PC-3 (cell line): ENCODE results near the gene CMTM1. TPM values are rescaled to one million over a fixed set of nuclear protein-coding genes. Genes with fewer than 3 reads are reported as not detected.
"Not testable (repeated sequence)": the region's sequence is repeated elsewhere in the genome, so short reads cannot be mapped to it uniquely, and the experiment has no call there.

Source experiments
- ATAC-seq: fragments of 200-7000 bp; cut with Tn5 transposase; 2 replicates; pipeline ENCODE4 v1.9.1; 2020; ENCODE audit warnings: mild to moderate bottlenecking, moderate library complexity
- BruUV-seq: library from RNA; stranded (reverse); fragments of 400-500 nt; replicated peaks from 2 replicates; lab custom pipeline; 2021; lab: Mats Ljungman, UMichigan
- CTCF ChIA-PET: fragments of 300-600 bp; sonication (Branson Sonifier 250); formaldehyde crosslinking; loops from one replicate; lab custom pipeline; 2022; ENCODE audit warnings: antibody characterized with exemption; lab: Charles Lee
- POLR2A ChIA-PET: fragments of 300-600 bp; sonication (Branson Sonifier 250); formaldehyde crosslinking; loops from one replicate; lab custom pipeline; 2022; ENCODE audit warnings: antibody characterized with exemption; ENCODE audit not compliant: unreplicated experiment; lab: Charles Lee
- DNase-seq: peaks from one replicate; pipeline ENCODE4 v3.0.0-alpha.2; 2015
- H2AFZ ChIP-seq: fragments of 300-600 bp; sonication (generic); 2 replicates; pipeline ENCODE4 v1.6.0; 2016; ENCODE audit warnings: antibody characterized with exemption, low read length
- H3F3A ChIP-seq: fragments of 300-600 bp; sonication (generic); one replicate; pipeline ENCODE4 v1.6.0; 2017; ENCODE audit warnings: antibody characterized with exemption, low read length, control low read depth, mild to moderate bottlenecking; ENCODE audit not compliant: unreplicated experiment
- H3K27ac ChIP-seq: fragments of 300-600 bp; sonication (generic); 2 replicates; pipeline ENCODE4 v1.5.1; 2016; ENCODE audit warnings: mild to moderate bottlenecking, low read length
- H3K27me3 ChIP-seq: fragments of 300-600 bp; sonication (generic); 2 replicates; pipeline ENCODE4 v1.6.1; 2016; ENCODE audit warnings: low read length, mixed read lengths
- H3K36me3 ChIP-seq: fragments of 300-600 bp; sonication (generic); 2 replicates; pipeline ENCODE4 v1.6.1; 2016; ENCODE audit warnings: low read depth, mixed run types, low read length, mixed read lengths
- H3K4me1 ChIP-seq: fragments of 300-600 bp; sonication (generic); 2 replicates; pipeline ENCODE4 v1.5.1; 2016; ENCODE audit warnings: low read length; ENCODE audit not compliant: insufficient read depth
- H3K4me2 ChIP-seq: fragments of 300-600 bp; sonication (generic); 2 replicates; pipeline ENCODE4 v1.6.0; 2016; ENCODE audit warnings: low read length
- H3K4me3 ChIP-seq: fragments of 300-600 bp; sonication (generic); 2 replicates; pipeline ENCODE4 v1.5.1; 2016; ENCODE audit warnings: mild to moderate bottlenecking, low read length, mixed read lengths
- H3K79me2 ChIP-seq: fragments of 300-600 bp; sonication (generic); 2 replicates; pipeline ENCODE4 v1.6.1; 2017; ENCODE audit warnings: low read length, mixed read lengths
- H3K9ac ChIP-seq: fragments of 300-600 bp; sonication (generic); 2 replicates; pipeline ENCODE4 v1.6.0; 2016; ENCODE audit warnings: mild to moderate bottlenecking, low read length
- H3K9me2 ChIP-seq: fragments of 300-600 bp; sonication (generic); replicated peaks from 2 replicates; pipeline ENCODE4 v1.6.1; 2016; ENCODE audit warnings: mixed run types, low read length, mixed read lengths
- H3K9me3 ChIP-seq: fragments of 300-600 bp; sonication (generic); 2 replicates; pipeline ENCODE4 v1.6.1; 2016; ENCODE audit warnings: low read length, mixed read lengths
- H4K20me1 ChIP-seq: fragments of 300-600 bp; sonication (generic); 2 replicates; pipeline ENCODE4 v1.6.1; 2016; ENCODE audit warnings: low read length, mixed read lengths
- CTCF ChIP-seq: fragments of 300-600 bp; sonication (generic); conservative IDR thresholded peaks from 2 replicates; pipeline ENCODE4 v1.5.1; 2017; ENCODE audit warnings: antibody characterized with exemption, low read depth, mild to moderate bottlenecking, low read length
- EZH2 ChIP-seq: fragments of 300-600 bp; sonication (generic); IDR thresholded peaks from one replicate; pipeline ENCODE4 v1.6.1; 2017; ENCODE audit warnings: antibody characterized with exemption, mild to moderate bottlenecking, low read length; ENCODE audit not compliant: unreplicated experiment
- EZH2phosphoT487 ChIP-seq: fragments of 300-600 bp; sonication (generic); IDR thresholded peaks from 2 replicates; pipeline ENCODE4 v1.6.1; 2018; ENCODE audit warnings: mild to moderate bottlenecking, antibody characterized with exemption, low read length, borderline replicate concordance
- intact Hi-C: fragments of 100-400 bp; cut with micrococcal nuclease; formaldehyde crosslinking; loops from 2 replicates; pipeline ENCODE4 v1.9.0; 2023
- total RNA-seq: library from RNA; depleted of rRNA; stranded (reverse); fragments of >200 nt; gene quantifications from 2 replicates; pipeline ENCODE4 v1.2.3, GENCODE V29; 2014

CMTM1 gene
- total RNA-seq, 1 experiment from 2014 or later: 1.4 TPM

- intact Hi-C loops: no loop called here
- Histone ChIP-seq H4K20me1 (no peaks in the 10 kb centered on the region), H3K4me1 (no peaks in the 10 kb centered on the region), H3F3A (no peaks in the 10 kb centered on the region), H2AFZ (no peak overlapping the region), H3K9ac (no peak overlapping the region), H3K4me2 (no peak overlapping the region), H3K36me3 (no peaks in the 10 kb centered on the region), H3K9me2 (no peaks in the 10 kb centered on the region), H3K27me3 (no peaks in the 10 kb centered on the region), H3K4me3 (no peak overlapping the region), H3K9me3 (no peaks in the 10 kb centered on the region), H3K27ac (no peak overlapping the region), H3K79me2 (no peaks in the 10 kb centered on the region)
- ChIA-PET POLR2A (no interaction called here), CTCF (no interaction called here)
- DNase-seq (no peak), ATAC-seq (no peak)
- no TSS peak for BruUV-seq
- TF ChIP-seq EZH2phosphoT487 (no peak), CTCF (no peak)
Observed at GRCh38 chr16:66594739-66595138, 28.5 kb downstream of the CMTM1 start.

- H4K20me1 ChIP-seq, H3K27me3 ChIP-seq, H3K4me1 ChIP-seq, H3K27ac ChIP-seq, H3K9ac ChIP-seq, H3K4me2 ChIP-seq, CTCF ChIA-PET, H3K9me3 ChIP-seq, DNase-seq, BruUV-seq, H3F3A ChIP-seq, intact Hi-C loops, H3K79me2 ChIP-seq, POLR2A ChIA-PET, ATAC-seq, H3K9me2 ChIP-seq, H2AFZ ChIP-seq, H3K4me3 ChIP-seq, H3K36me3 ChIP-seq: not testable (repeated sequence)
Observed at GRCh38 chr16:66596559-66596958, 30.3 kb downstream of the CMTM1 start.

GRCh38 chr16:66596986-66597848, 31.0 kb downstream of the CMTM1 start:
- H3K4me1 ChIP-seq: no peaks in the 10 kb centered on the region
- H3K9ac ChIP-seq: no peak overlapping the region
- no peak overlapping the region for H2AFZ ChIP-seq
- intact Hi-C loops: no loop called here
- H3K4me2 ChIP-seq: no peak overlapping the region
- ATAC-seq (no peak), DNase-seq (no peak)
- H3K27ac ChIP-seq: no peak overlapping the region
- POLR2A ChIA-PET: no interaction called here
- H3K4me3 ChIP-seq: no peak overlapping the region
- H3K79me2 ChIP-seq: no peaks in the 10 kb centered on the region
- H3F3A ChIP-seq: no peaks in the 10 kb centered on the region
- TF ChIP-seq EZH2phosphoT487 (no peak), EZH2 (no peak), CTCF (no peak)
- H3K27me3 ChIP-seq: no peaks in the 10 kb centered on the region
- no peaks in the 10 kb centered on the region for H3K36me3 ChIP-seq
- H3K9me2 ChIP-seq: no peaks in the 10 kb centered on the region
- CTCF ChIA-PET: no interaction called here
- no TSS peak for BruUV-seq
- H3K9me3 ChIP-seq: no peaks in the 10 kb centered on the region
- no peaks in the 10 kb centered on the region for H4K20me1 ChIP-seq
